HG02973 (cell line): ENCODE results near the gene NLRP3.
A peak's percentile ranks its signal among the peaks of the same experiment; 100 is the strongest.
"Not testable (repeated sequence)": the region's sequence is repeated elsewhere in the genome, so short reads cannot be mapped to it uniquely, and the experiment has no call there.

ENCODE experiments used
- ATAC-seq: cut with Tn5 transposase; IDR thresholded peaks from one replicate; pipeline ENCODE4 v1.9.1; 2021; ENCODE audit warnings: moderate library complexity; ENCODE audit not compliant: unreplicated experiment

Gene NLRP3

GRCh38 chr1:247468481-247469140 lies 52.6 kb downstream of the NLRP3 start:
- ATAC-seq, result no peak

DNA sequence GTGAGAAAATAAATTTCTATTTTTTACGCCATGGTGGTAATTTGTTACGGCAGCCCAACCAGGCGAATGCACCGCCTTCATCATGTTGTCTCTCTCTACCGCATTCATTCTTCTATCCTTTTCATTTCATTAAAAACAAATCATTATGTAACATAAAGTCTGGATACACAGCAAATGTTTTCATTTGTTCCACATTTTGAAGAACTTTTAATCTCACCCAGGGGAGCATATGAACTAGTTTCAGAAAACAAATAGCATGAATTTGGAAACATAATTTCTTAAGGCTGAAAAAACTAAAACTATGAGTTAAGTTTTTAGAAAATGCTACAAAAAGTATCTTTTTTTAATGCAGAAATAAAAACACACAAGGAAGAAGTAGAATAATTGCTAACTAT lies 53.2 kb downstream of the NLRP3 start:
- ATAC-seq, result no peak

DNA sequence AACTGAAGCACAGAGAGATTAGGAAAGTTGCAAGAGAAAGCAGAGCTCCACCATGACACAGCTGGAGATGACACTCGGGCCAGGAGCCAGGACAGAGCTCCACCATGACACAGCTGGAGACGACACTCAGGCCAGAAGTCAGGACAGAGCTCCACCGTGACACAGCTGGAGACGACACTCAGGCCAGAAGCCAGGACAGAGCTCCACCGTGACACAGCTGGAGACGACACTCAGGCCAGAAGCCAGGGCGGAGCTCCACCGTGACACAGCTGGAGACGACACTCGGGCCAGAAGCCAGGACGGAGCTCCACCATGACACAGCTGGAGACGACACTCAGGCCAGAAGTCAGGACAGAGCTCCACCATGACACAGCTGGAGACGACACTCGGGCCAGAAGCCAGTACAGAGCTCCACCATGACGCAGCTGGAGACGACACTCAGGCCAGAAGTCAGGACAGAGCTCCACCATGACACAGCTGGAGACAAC lies 55.0 kb downstream of the NLRP3 start:
- not testable (repeated sequence) for ATAC-seq

DNA sequence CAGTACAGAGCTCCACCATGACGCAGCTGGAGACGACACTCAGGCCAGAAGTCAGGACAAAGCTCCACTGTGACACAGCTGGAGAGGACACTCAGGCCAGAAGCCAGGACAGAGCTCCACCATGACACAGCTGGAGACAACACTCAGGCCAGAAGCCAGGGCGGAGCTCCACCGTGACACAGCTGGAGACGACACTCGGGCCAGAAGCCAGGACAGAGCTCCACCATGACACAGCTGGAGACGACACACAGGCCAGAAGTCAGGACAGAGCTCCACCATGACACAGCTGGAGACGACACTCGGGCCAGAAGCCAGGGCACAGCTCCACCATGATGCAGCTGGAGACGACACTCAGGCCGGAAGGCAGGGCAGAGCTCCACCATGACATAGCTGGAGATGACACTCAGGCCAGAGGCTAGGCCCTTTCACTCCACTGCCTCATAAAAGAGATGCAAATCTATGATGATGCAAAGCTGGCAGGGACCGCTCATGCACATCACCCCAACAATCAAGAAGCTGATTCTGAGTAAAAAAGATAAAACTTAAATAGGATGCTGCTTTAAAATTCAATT lies 55.6 kb downstream of the NLRP3 start:
- ATAC-seq, result no peak

DNA sequence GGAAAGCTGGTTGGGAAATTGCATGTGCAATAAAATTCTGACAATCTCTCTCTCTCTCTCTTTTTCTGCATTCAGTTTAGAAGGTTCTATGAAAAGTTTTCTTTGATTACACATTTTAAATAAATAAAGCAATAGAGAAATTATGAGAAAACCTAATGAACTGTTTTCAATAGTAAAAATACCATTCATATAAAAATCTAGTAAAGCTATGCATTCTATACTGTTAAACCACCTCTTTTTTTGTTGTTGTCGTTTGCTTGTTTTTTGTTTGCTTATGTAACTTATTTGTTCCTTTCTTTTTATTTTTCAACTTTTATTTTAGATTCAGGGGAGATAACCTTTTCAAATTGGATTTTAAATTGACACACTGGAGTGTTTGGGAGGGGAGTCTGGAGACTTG lies 56.1 kb downstream of the NLRP3 start:
- ATAC-seq, result no peak

- ATAC-seq, result no peak
Observed at GRCh38 chr1:247474367-247474766, 58.4 kb downstream of the NLRP3 start.

DNA sequence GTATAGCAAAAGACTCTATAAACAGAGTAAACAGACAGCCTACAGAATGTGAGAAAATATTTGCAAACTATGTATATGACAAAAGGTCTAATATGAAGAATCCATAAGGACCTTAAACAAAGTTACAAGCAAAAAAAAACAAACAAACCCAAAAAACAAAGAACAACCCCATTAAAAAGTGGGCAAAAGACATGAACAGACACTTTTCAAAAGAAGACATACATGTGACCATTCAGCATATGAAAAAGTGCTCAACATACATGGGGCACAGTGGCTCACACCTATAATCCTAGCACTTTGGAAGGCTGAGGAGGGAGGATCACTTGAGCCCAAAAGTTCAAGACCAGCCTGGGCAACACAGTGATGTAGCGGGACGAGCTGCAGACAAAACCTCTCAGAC lies 59.8 kb downstream of the NLRP3 start:
- no peak for ATAC-seq

- ATAC-seq, result not testable (repeated sequence)
Observed at GRCh38 chr1:247476328-247477058, 60.5 kb downstream of the NLRP3 start.

DNA sequence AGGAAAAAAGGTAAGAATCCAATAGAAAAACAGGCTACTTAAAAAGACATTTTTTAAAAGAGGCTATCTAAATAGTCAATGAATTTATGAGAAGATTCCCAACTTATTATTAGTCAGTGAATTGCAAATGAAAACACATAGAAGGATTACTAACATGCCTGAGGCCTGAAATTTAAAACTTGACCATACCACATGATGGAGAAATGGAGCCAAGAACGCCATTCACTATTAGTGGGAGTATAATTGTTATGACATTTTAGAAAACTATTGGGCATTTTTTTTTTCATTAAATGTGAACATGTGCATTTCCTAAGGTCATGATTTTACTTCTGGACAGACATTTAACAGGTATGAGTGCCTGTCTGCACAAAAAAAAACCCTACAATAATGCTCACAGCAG lies 66.8 kb downstream of the NLRP3 start:
- no peak for ATAC-seq

DNA sequence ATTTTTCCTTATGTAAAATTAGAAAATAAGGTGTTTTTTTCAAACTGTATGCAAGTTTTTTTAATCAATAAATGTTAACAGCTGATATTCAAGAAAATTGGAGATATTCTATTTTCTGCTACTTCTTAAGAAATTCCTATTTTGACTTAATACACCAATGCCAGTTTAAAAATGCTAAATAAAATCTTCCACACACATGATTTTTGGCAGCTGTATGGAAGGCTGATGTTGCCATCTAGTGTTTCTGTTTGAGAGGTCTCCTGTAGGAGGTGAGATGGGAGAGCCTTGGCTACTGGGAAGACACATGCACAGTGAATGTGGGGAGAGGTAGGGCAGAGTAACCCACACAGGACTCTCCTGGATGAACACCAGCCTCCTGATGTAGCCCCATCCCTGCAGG lies 71.1 kb downstream of the NLRP3 start:
- ATAC-seq, result no peak

GRCh38 chr1:247491328-247491727 lies 75.4 kb downstream of the NLRP3 start:
- no peak for ATAC-seq

DNA sequence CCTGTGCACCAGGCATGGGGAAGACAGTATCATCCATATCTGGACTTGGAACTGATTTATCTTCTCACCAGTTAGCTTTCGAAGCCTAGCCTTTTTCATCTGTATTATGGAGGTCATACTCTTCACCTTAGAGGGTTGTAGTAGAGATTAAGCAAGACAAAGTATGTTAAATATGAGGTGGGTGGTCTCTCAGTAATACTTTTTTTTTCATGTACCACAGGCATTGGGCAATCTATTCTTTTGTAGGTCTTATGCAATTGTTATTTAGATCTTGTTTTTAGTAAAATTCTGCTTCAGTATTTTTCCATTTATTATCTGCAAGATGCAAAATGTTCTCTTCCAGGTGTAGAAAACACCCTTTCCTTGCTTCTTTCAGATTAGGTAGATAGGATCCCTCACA lies 77.1 kb downstream of the NLRP3 start:
- ATAC-seq, result no peak

- ATAC-seq, result peak; percentile 65
Observed at GRCh38 chr1:247494767-247495166, 78.8 kb downstream of the NLRP3 start.

DNA sequence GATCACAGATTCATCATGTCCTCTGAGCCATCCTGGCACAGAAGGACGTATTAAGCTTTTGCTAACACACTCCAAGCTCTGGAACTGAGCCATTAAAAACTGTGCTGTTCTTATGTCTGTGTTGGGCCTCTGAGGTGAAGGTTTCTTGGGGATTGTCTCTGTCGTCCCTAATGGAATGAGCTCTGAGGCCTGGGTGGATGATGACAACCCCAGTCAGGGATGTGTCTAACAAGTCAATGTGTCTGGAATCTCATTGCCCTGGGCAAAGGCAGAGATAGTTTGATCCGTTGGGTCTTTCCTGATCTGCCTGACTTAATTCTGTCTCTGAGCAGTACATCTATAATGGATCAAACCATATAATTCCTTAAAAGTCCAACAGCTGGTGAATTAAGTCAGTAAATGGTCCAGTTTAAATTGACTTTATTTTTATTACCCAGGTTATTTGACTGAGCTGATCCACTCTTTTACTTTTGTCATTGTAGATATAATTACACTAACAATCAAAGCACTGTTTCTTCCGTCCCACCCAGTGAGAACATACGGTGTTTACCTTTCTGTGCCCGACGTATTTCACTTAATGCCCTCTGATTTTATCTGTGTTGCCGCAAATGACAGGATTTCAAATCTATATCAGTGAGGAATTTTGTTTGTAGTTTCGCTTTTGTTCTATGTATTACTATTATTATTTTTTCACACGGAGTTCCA lies 80.8 kb downstream of the NLRP3 start:
- no peak for ATAC-seq
